ENCODE results near the gene JMJD1C. TPM values are rescaled to one million over a fixed set of nuclear protein-coding genes. Genes with fewer than 3 reads are reported as not detected.

The JMJD1C gene
- total RNA-seq, 1 donor from 2014 or later: 105 TPM

GRCh38 chr10:63168821-63169462 lies 296.8 kb downstream of the JMJD1C start:
- no peak for DNase-seq (ENCODE audit: extremely low spot score in 2 of 2)
- no peaks in the 10 kb centered on the region for H3K4me1 ChIP-seq
- intact Hi-C loops (cut with DNase I): no loop called here
- H3K27me3 ChIP-seq: no peaks in the 10 kb centered on the region
- peaks cover 0 to 11% of the 10 kb centered on the region in 2 donors for H3K36me3 ChIP-seq
- TF ChIP-seq CTCF (IDR thresholded peaks at IDR 0.05): no peak
- no peak for TF ChIP-seq POLR2A (IDR thresholded peaks at IDR 0.05)
- no peak for TF ChIP-seq POLR2AphosphoS5 (IDR thresholded peaks at IDR 0.05; ENCODE audit: insufficient read depth in 1 of 2, low read depth in 1 of 2)
- no peaks in the 10 kb centered on the region for H3K9me3 ChIP-seq
- H3K4me3 ChIP-seq: no peak overlapping the region
- H3K27ac ChIP-seq: peak overlapping the region; percentile 7

- no peak for TF ChIP-seq POLR2A (IDR thresholded peaks at IDR 0.05)
- TF ChIP-seq CTCF (IDR thresholded peaks at IDR 0.05): peak; percentile 34 to 89 (median 84)
- TF ChIP-seq POLR2AphosphoS5 (IDR thresholded peaks at IDR 0.05; ENCODE audit: insufficient read depth in 1 of 2, low read depth in 1 of 2): no peak
- Histone ChIP-seq H3K36me3 (peaks cover 0 to 11% of the 10 kb centered on the region in 2 donors), H3K27ac (no peak overlapping the region), H3K4me3 (no peak overlapping the region), H3K4me1 (no peaks in the 10 kb centered on the region), H3K9me3 (no peaks in the 10 kb centered on the region), H3K27me3 (no peaks in the 10 kb centered on the region)
- no peak for DNase-seq (ENCODE audit: extremely low spot score in 2 of 2)
- intact Hi-C loops (cut with DNase I): no loop called here
These were observed 299.0 kb downstream of the JMJD1C start for GRCh38 chr10:63166742-63167258.

GRCh38 chr10:63165249-63165648 lies 300.5 kb downstream of the JMJD1C start:
- H3K4me3 ChIP-seq: no peak overlapping the region
- no peak overlapping the region for H3K27ac ChIP-seq
- DNase-seq (ENCODE audit: extremely low spot score in 2 of 2): no peak
- H3K9me3 ChIP-seq: no peaks in the 10 kb centered on the region
- no peaks in the 10 kb centered on the region for H3K4me1 ChIP-seq
- TF ChIP-seq POLR2AphosphoS5 (IDR thresholded peaks at IDR 0.05; ENCODE audit: insufficient read depth in 1 of 2, low read depth in 1 of 2) (no peak), CTCF (IDR thresholded peaks at IDR 0.05) (no peak)
- intact Hi-C loops (cut with DNase I): no loop called here
- H3K36me3 ChIP-seq: peaks cover 0 to 5% of the 10 kb centered on the region in 2 donors
- H3K27me3 ChIP-seq: no peaks in the 10 kb centered on the region

- Histone ChIP-seq H3K27ac (no peak overlapping the region), H3K9me3 (no peaks in the 10 kb centered on the region), H3K4me1 (no peaks in the 10 kb centered on the region), H3K4me3 (no peak overlapping the region), H3K36me3 (no peaks in the 10 kb centered on the region), H3K27me3 (no peaks in the 10 kb centered on the region)
- no peak for TF ChIP-seq POLR2AphosphoS5 (IDR thresholded peaks at IDR 0.05; ENCODE audit: insufficient read depth in 1 of 2, low read depth in 1 of 2)
- TF ChIP-seq POLR2A (IDR thresholded peaks at IDR 0.05): no peak
- no peak for TF ChIP-seq CTCF (IDR thresholded peaks at IDR 0.05)
- intact Hi-C loops (cut with DNase I): no loop called here
- DNase-seq (ENCODE audit: extremely low spot score in 2 of 2): no peak
These were observed 301.6 kb downstream of the JMJD1C start for GRCh38 chr10:63164166-63164623.

GRCh38 chr10:63161592-63161991 lies 304.2 kb downstream of the JMJD1C start:
- no peak for DNase-seq (ENCODE audit: extremely low spot score in 2 of 2)
- H3K27ac ChIP-seq: no peak overlapping the region
- H3K4me1 ChIP-seq: peaks cover 7% of the 10 kb centered on the region
- no peak for TF ChIP-seq CTCF (IDR thresholded peaks at IDR 0.05)
- TF ChIP-seq POLR2A (IDR thresholded peaks at IDR 0.05): no peak
- no peak for TF ChIP-seq POLR2AphosphoS5 (IDR thresholded peaks at IDR 0.05; ENCODE audit: insufficient read depth in 1 of 2, low read depth in 1 of 2)
- no peaks in the 10 kb centered on the region for H3K27me3 ChIP-seq
- intact Hi-C loops (cut with DNase I): no loop called here
- H3K36me3 ChIP-seq: no peaks in the 10 kb centered on the region
- no peaks in the 10 kb centered on the region for H3K9me3 ChIP-seq
- H3K4me3 ChIP-seq: no peak overlapping the region
